ENCODE results near the gene PYCR2. TPM values are rescaled to one million over a fixed set of nuclear protein-coding genes. Genes with fewer than 3 reads are reported as not detected.

Gene PYCR2
- total RNA-seq, 1 experiment from 2014 or later = 74.4 TPM

DNA sequence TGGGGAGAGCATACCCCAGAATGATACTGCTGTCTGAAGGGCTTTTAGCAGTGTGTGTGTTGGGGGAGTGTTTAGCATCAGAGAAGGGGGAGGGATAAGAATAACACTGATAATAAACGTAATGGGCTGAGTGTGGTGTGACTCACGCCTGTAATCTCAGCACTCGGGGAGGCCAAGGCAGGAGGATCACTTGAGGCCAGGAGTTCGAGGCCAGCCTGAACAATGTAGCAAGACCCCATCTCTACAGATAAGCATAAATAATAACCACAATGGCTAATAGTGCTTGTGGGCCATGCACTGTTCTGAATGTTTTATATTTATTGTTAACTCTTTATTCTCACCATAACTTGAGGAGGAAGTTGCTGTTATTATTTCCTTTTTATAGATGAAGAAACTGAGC, 19.5 kb upstream of the PYCR2 start:
- no TSS peak for BruUV-seq (replicated peaks)
- H3K4me3 ChIP-seq (ENCODE audit: low read depth in 2 of 2, low read length in 2 of 2) = no peak overlapping the region
- H3K27ac ChIP-seq (ENCODE audit: low read length) = no peak overlapping the region
- ATAC-seq (no peak), DNase-seq (ENCODE audit: low read depth, low spot score) (no peak)
- POLR2A ChIA-PET = no interaction called here
- no peaks in the 10 kb centered on the region; the same call in 1 of the 2 replicates for H3K27me3 ChIP-seq (ENCODE audit: control insufficient read depth, insufficient read depth, low read length)
- CTCF ChIA-PET = no interaction called here
- intact Hi-C loops (cut with micrococcal nuclease; ENCODE audit: unreplicated experiment) (no loop called here), in situ Hi-C loops (cut with HindIII; ENCODE audit: low pct_unique_long_range_greater_than_20kb, low sequenced_read_pairs) (no loop called here)
- no peaks in the 10 kb centered on the region for H3K36me3 ChIP-seq (ENCODE audit: control insufficient read depth, insufficient read depth, low read length)
- TF ChIP-seq TCF7L2 (IDR thresholded peaks at IDR 0.05; ENCODE audit: low read depth, low read length) = no peak
- no peak for TF ChIP-seq SIN3A (IDR thresholded peaks at IDR 0.05; ENCODE audit: borderline replicate concordance, insufficient read depth, low read depth, low read length)
- no peak for TF ChIP-seq POLR2AphosphoS5 (IDR thresholded peaks at IDR 0.05; ENCODE audit: low read depth, low read length)
- TF ChIP-seq, protein P1, sequence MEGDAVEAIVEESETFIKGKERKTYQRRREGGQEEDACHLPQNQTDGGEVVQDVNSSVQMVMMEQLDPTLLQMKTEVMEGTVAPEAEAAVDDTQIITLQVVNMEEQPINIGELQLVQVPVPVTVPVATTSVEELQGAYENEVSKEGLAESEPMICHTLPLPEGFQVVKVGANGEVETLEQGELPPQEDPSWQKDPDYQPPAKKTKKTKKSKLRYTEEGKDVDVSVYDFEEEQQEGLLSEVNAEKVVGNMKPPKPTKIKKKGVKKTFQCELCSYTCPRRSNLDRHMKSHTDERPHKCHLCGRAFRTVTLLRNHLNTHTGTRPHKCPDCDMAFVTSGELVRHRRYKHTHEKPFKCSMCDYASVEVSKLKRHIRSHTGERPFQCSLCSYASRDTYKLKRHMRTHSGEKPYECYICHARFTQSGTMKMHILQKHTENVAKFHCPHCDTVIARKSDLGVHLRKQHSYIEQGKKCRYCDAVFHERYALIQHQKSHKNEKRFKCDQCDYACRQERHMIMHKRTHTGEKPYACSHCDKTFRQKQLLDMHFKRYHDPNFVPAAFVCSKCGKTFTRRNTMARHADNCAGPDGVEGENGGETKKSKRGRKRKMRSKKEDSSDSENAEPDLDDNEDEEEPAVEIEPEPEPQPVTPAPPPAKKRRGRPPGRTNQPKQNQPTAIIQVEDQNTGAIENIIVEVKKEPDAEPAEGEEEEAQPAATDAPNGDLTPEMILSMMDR (IDR thresholded peaks at IDR 0.05) = no peak
- TF ChIP-seq, protein P2, sequence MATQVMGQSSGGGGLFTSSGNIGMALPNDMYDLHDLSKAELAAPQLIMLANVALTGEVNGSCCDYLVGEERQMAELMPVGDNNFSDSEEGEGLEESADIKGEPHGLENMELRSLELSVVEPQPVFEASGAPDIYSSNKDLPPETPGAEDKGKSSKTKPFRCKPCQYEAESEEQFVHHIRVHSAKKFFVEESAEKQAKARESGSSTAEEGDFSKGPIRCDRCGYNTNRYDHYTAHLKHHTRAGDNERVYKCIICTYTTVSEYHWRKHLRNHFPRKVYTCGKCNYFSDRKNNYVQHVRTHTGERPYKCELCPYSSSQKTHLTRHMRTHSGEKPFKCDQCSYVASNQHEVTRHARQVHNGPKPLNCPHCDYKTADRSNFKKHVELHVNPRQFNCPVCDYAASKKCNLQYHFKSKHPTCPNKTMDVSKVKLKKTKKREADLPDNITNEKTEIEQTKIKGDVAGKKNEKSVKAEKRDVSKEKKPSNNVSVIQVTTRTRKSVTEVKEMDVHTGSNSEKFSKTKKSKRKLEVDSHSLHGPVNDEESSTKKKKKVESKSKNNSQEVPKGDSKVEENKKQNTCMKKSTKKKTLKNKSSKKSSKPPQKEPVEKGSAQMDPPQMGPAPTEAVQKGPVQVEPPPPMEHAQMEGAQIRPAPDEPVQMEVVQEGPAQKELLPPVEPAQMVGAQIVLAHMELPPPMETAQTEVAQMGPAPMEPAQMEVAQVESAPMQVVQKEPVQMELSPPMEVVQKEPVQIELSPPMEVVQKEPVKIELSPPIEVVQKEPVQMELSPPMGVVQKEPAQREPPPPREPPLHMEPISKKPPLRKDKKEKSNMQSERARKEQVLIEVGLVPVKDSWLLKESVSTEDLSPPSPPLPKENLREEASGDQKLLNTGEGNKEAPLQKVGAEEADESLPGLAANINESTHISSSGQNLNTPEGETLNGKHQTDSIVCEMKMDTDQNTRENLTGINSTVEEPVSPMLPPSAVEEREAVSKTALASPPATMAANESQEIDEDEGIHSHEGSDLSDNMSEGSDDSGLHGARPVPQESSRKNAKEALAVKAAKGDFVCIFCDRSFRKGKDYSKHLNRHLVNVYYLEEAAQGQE (IDR thresholded peaks at IDR 0.05; ENCODE audit: insufficient read depth in 1 of 2, low read depth in 2 of 2, low read length in 1 of 2) = no peak
- no peaks in the 10 kb centered on the region for H3K9me3 ChIP-seq (ENCODE audit: control insufficient read depth, insufficient read depth, low read depth, low read length)
- no peaks in the 10 kb centered on the region for H3K4me1 ChIP-seq (ENCODE audit: control insufficient read depth, insufficient read depth, low read length)

DNA sequence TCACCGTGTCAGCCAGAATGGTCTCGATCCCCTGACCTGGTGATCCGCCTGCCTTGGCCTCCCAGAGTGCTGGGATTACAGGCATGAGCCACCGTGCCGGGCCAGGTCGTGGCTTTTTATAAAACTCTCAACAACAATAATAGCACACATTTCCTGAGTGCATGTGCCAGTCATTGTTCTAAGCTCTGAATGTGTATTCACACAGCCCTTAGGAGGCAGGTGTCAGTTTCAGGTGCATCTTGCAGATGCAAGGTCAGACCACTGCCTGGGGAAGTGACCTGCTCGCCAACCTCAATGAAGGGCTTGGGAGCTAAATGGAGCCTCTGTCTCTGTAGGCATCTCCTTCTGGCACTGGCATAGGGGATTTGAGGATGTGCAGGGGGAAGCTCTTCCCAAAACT, 18.5 kb upstream of the PYCR2 start:
- H3K27ac ChIP-seq (ENCODE audit: low read length) = no peak overlapping the region
- H3K36me3 ChIP-seq (ENCODE audit: control insufficient read depth, insufficient read depth, low read length) = no peaks in the 10 kb centered on the region
- no peaks in the 10 kb centered on the region for H3K9me3 ChIP-seq (ENCODE audit: control insufficient read depth, insufficient read depth, low read depth, low read length)
- no peak for ATAC-seq
- POLR2A ChIA-PET = no interaction called here
- H3K4me1 ChIP-seq (ENCODE audit: control insufficient read depth, insufficient read depth, low read length) = no peaks in the 10 kb centered on the region
- H3K4me3 ChIP-seq (ENCODE audit: low read depth in 2 of 2, low read length in 2 of 2) = no peak overlapping the region
- CTCF ChIA-PET = interaction anchor here (0.6 kb wide), 1 partner anchor 10 kb away, joined by 8 read pairs; no protein-coding TSS in a partner anchor
- TF ChIP-seq, protein P1 (IDR thresholded peaks at IDR 0.05) = no peak
- TF ChIP-seq TCF7L2 (IDR thresholded peaks at IDR 0.05; ENCODE audit: low read depth, low read length) = no peak
- in situ Hi-C loops (cut with HindIII; ENCODE audit: low pct_unique_long_range_greater_than_20kb, low sequenced_read_pairs) (no loop called here), intact Hi-C loops (cut with micrococcal nuclease; ENCODE audit: unreplicated experiment) (no loop called here)
- no peak for DNase-seq (ENCODE audit: low read depth, low spot score)
- BruUV-seq (replicated peaks) = no TSS peak
- no peaks in the 10 kb centered on the region for H3K27me3 ChIP-seq (ENCODE audit: control insufficient read depth, insufficient read depth, low read length)

DNA sequence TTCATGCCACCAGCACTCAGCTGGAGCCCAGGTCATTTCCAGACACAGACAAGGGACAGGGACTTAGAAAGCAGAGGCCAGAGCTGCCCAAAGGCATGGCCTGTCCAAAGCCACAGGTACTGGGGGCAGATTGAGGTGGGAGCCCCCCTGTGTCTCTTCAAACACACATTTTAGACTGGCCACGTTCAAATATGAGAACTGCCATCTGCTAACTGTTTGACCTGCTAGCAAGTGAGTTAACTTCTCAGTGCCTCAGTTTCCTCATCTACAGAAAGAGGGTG, 17.8 kb upstream of the PYCR2 start:
- BruUV-seq (replicated peaks) = no TSS peak
- ChIA-PET POLR2A (no interaction called here), CTCF (no interaction called here)

More for the DNA sequence above, 17.8 kb upstream of the PYCR2 start:
- DNase-seq (ENCODE audit: low read depth, low spot score) = no peak
- Histone ChIP-seq H3K9me3 (ENCODE audit: control insufficient read depth, insufficient read depth, low read depth, low read length) (no peaks in the 10 kb centered on the region), H3K27me3 (ENCODE audit: control insufficient read depth, insufficient read depth, low read length) (no peaks in the 10 kb centered on the region), H3K4me3 (ENCODE audit: low read depth in 2 of 2, low read length in 2 of 2) (no peak overlapping the region), H3K4me1 (ENCODE audit: control insufficient read depth, insufficient read depth, low read length) (no peaks in the 10 kb centered on the region), H3K36me3 (ENCODE audit: control insufficient read depth, insufficient read depth, low read length) (no peaks in the 10 kb centered on the region), H3K27ac (ENCODE audit: low read length) (no peak overlapping the region)
- intact Hi-C loops (cut with micrococcal nuclease; ENCODE audit: unreplicated experiment) (no loop called here), in situ Hi-C loops (cut with HindIII; ENCODE audit: low pct_unique_long_range_greater_than_20kb, low sequenced_read_pairs) (no loop called here)
- TF ChIP-seq, protein P1 (IDR thresholded peaks at IDR 0.05) = no peak
- no peak for TF ChIP-seq SIN3A (IDR thresholded peaks at IDR 0.05; ENCODE audit: borderline replicate concordance, insufficient read depth, low read depth, low read length)
- TF ChIP-seq, protein P2 (IDR thresholded peaks at IDR 0.05; ENCODE audit: insufficient read depth in 1 of 2, low read depth in 2 of 2, low read length in 1 of 2) = no peak
- TF ChIP-seq POLR2AphosphoS5 (IDR thresholded peaks at IDR 0.05; ENCODE audit: low read depth, low read length) = no peak
- TF ChIP-seq TCF7L2 (IDR thresholded peaks at IDR 0.05; ENCODE audit: low read depth, low read length) = no peak
- no peak for ATAC-seq

All from Panc1 (cell line).